Loucy (cell line): ENCODE data around the gene TBCEL.

Experiments
- H2AFZ ChIP-seq: fragments of 200-600 bp; sonication (generic); 2 replicates; pipeline ENCODE4 v1.6.0; 2016; ENCODE audit warnings: antibody characterized with exemption, mild to moderate bottlenecking, low read length, moderate library complexity
- H3F3A ChIP-seq: fragments of 200-600 bp; 2 replicates; pipeline ENCODE4 v1.6.0; 2016; ENCODE audit warnings: antibody characterized with exemption, low read depth, mild to moderate bottlenecking
- H3K27me3 ChIP-seq: fragments of 200-600 bp; sonication (generic); 2 replicates; pipeline ENCODE4 v1.6.1; 2014; ENCODE audit warnings: low read length, mild to moderate bottlenecking; ENCODE audit not compliant: insufficient read depth, poor library complexity, severe bottlenecking
- H3K36me3 ChIP-seq: fragments of 200-600 bp; sonication (generic); 2 replicates; pipeline ENCODE4 v1.6.1; 2016; ENCODE audit warnings: low read length; ENCODE audit not compliant: insufficient read depth
- H3K4me1 ChIP-seq: fragments of 200-600 bp; sonication (generic); 2 replicates; pipeline ENCODE4 v1.5.1; 2014; ENCODE audit warnings: low read length, mild to moderate bottlenecking; ENCODE audit not compliant: insufficient read depth, poor library complexity, severe bottlenecking
- H3K4me2 ChIP-seq: fragments of 200-600 bp; sonication (generic); 2 replicates; pipeline ENCODE4 v1.6.0; 2014; ENCODE audit warnings: antibody characterized with exemption, low read length, low read depth, mild to moderate bottlenecking; ENCODE audit not compliant: poor library complexity, severe bottlenecking
- H3K4me3 ChIP-seq: fragments of 200-600 bp; sonication (generic); 2 replicates; pipeline ENCODE4 v1.5.1; 2014; ENCODE audit warnings: low read length, mild to moderate bottlenecking, mixed read lengths; ENCODE audit not compliant: poor library complexity, severe bottlenecking
- H3K79me2 ChIP-seq: fragments of 200-600 bp; sonication (generic); 2 replicates; pipeline ENCODE4 v1.6.1; 2014; ENCODE audit warnings: low read length; ENCODE audit not compliant: insufficient read depth
- H3K9ac ChIP-seq: fragments of 200-600 bp; sonication (generic); 2 replicates; pipeline ENCODE4 v1.6.0; 2014; ENCODE audit warnings: mild to moderate bottlenecking, low read depth, low read length, moderate library complexity; ENCODE audit not compliant: poor library complexity, severe bottlenecking
- H3K9me2 ChIP-seq: fragments of 200-600 bp; sonication (generic); replicated peaks from 2 replicates; pipeline ENCODE4 v1.6.1; 2016; ENCODE audit warnings: low read depth, low read length, mixed read lengths
- H3K9me3 ChIP-seq: fragments of 200-600 bp; sonication (generic); 2 replicates; pipeline ENCODE4 v1.6.1; 2014; ENCODE audit warnings: mild to moderate bottlenecking, antibody characterized with exemption, low read length, low read depth; ENCODE audit not compliant: insufficient read depth
- H4K20me1 ChIP-seq: fragments of 200-600 bp; sonication (generic); 2 replicates; pipeline ENCODE4 v1.6.0; 2014; ENCODE audit warnings: antibody characterized with exemption, low read length, mild to moderate bottlenecking; ENCODE audit not compliant: insufficient read depth, poor library complexity, severe bottlenecking
- EZH2phosphoT487 ChIP-seq: fragments of 200-600 bp; IDR thresholded peaks from 2 replicates; pipeline ENCODE4 v1.6.1; 2018; ENCODE audit warnings: antibody characterized with exemption, mild to moderate bottlenecking, moderate library complexity, borderline replicate concordance
- TF ChIP-seq, protein P1 (sequence below): fragments of 200-600 bp; sonication (generic); conservative IDR thresholded peaks from 2 replicates; pipeline ENCODE4 v1.5.1; 2014; ENCODE audit warnings: mild to moderate bottlenecking, antibody characterized with exemption, low read length

Gene TBCEL

DNA sequence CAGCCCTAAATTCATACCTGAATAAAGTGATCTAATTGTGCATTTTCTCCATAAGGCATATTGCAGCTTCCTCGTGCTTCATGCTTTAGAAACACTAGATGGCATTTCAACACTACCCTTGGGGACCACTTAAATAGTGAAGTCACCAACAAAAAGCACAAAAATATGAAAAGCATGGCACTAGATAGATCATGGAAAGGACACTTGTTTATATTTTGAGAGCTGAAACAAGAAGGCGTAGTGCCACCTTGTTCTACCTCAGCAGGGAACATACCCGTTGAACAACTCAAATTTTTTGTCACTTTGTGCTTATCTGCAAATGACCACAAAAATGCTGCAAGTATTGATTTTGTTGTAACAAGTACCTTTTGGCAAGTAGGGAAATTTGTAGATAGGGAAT, 8.6 kb downstream of the TBCEL start:
- Histone ChIP-seq H2AFZ (no peak overlapping the region), H3K27me3 (no peaks in the 10 kb centered on the region), H3K36me3 (no peaks in the 10 kb centered on the region), H3K4me3 (no peak overlapping the region), H3F3A (no peaks in the 10 kb centered on the region), H3K4me1 (peaks cover 13% of the 10 kb centered on the region), H3K9ac (no peak overlapping the region), H3K9me2 (no peaks in the 10 kb centered on the region), H4K20me1 (peaks cover 5% of the 10 kb centered on the region), H3K79me2 (peaks cover 8% of the 10 kb centered on the region; the same call in 1 of the 2 replicates), H3K4me2 (no peak overlapping the region), H3K9me3 (no peaks in the 10 kb centered on the region)
- TF ChIP-seq, protein P1, sequence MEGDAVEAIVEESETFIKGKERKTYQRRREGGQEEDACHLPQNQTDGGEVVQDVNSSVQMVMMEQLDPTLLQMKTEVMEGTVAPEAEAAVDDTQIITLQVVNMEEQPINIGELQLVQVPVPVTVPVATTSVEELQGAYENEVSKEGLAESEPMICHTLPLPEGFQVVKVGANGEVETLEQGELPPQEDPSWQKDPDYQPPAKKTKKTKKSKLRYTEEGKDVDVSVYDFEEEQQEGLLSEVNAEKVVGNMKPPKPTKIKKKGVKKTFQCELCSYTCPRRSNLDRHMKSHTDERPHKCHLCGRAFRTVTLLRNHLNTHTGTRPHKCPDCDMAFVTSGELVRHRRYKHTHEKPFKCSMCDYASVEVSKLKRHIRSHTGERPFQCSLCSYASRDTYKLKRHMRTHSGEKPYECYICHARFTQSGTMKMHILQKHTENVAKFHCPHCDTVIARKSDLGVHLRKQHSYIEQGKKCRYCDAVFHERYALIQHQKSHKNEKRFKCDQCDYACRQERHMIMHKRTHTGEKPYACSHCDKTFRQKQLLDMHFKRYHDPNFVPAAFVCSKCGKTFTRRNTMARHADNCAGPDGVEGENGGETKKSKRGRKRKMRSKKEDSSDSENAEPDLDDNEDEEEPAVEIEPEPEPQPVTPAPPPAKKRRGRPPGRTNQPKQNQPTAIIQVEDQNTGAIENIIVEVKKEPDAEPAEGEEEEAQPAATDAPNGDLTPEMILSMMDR: peak; percentile 52
- TF ChIP-seq EZH2phosphoT487: no peak

DNA sequence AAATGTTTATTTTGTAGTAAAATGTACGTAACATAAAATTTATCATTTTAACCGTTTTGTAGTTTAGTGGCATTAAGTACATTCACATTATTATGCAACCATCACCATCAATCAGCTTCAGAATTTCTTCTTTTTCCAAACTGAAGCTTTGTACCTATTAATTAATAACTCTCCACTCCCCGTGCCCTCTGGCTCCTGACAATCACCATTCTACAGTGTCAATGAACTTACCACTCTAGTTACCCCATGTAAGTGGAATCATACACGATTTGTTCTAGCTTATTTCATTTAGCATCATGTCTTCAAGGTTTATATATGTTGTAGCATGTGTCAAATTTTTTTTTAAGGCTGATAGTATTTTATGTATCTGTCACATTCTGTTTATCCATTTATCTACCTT, 9.7 kb downstream of the TBCEL start:
- Histone ChIP-seq H4K20me1 (peaks cover 5% of the 10 kb centered on the region), H3K36me3 (no peaks in the 10 kb centered on the region)
- TF ChIP-seq, protein P1: no peak
- TF ChIP-seq EZH2phosphoT487: no peak

DNA sequence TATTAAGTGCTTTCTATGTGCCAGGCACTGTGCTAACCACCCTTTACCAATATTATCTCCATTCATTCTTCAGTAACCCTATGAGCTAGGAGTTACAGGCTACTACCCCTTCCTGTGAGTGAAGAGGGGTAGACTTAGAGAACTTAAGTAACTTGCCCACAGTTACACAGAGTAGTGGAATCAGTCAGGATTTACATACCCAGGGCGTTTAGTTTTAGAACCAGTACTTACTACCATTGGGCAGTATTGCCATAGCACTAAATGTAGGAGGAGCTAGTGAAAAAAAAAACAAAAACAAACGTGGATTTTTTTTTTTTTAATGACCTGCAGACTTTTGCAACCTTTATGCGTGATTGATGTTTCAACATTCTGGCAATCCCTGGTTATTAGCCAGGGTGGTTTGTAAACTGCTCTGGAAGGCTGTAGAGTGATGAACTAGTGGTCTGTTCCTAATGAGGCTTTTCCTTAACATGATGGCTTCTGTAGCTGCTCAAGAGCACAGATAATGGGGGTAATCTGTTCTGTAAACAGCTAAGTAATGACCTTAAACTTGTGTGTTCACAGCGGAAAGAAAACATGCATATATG, 11.4 kb downstream of the TBCEL start:
- Histone ChIP-seq H2AFZ (no peak overlapping the region), H3K27me3 (no peaks in the 10 kb centered on the region), H3K9ac (no peak overlapping the region), H4K20me1 (peaks cover 2% of the 10 kb centered on the region), H3K79me2 (no peaks in the 10 kb centered on the region), H3K9me2 (no peaks in the 10 kb centered on the region), H3K9me3 (no peaks in the 10 kb centered on the region), H3K36me3 (no peaks in the 10 kb centered on the region), H3K4me1 (peaks cover 8% of the 10 kb centered on the region), H3K4me2 (no peak overlapping the region), H3F3A (no peaks in the 10 kb centered on the region), H3K4me3 (no peak overlapping the region)
- TF ChIP-seq, protein P1: no peak
- TF ChIP-seq EZH2phosphoT487: no peak

More for the DNA sequence above, 9.7 kb downstream of the TBCEL start:
- H3K9me3 ChIP-seq: no peaks in the 10 kb centered on the region
- H3K4me1 ChIP-seq: peaks cover 13% of the 10 kb centered on the region
- H3K27me3 ChIP-seq: no peaks in the 10 kb centered on the region
- 0 out of 2 replicates have a peak, but pooled peaks cover 5% of the 10 kb centered on the region for H3K79me2 ChIP-seq
- no peak overlapping the region for H3K4me2 ChIP-seq
- H3F3A ChIP-seq: no peaks in the 10 kb centered on the region
- H3K4me3 ChIP-seq: no peak overlapping the region
- H2AFZ ChIP-seq: no peak overlapping the region
- no peak overlapping the region for H3K9ac ChIP-seq
- H3K9me2 ChIP-seq: no peaks in the 10 kb centered on the region
